Measurements from ENCODE around the gene EFNA3. TPM values are rescaled to one million over a fixed set of nuclear protein-coding genes. Genes with fewer than 3 reads are reported as not detected.

The EFNA3 gene
- total and polyA plus RNA-seq, 2 experiments from 2014 or later, result 5.5 to 13.1 TPM

- Histone ChIP-seq H2AFZ (peak within 1 kb of the TSS; percentile 66), H3K79me2 (peaks cover 49% of the 10 kb centered on the region), H3K4me2 (peak within 1 kb of the TSS; percentile 81), H3K27ac (peak within 1 kb of the TSS; percentile 99), H3K9me3 (ENCODE audit: low read depth) (no peaks in the 10 kb centered on the region), H3K4me1 (ENCODE audit: insufficient read depth) (peaks cover 37% of the 10 kb centered on the region), H4K20me1 (ENCODE audit: insufficient read depth, poor library complexity, severe bottlenecking) (no peaks in the 10 kb centered on the region), H3K9me2 (replicated peaks; ENCODE audit: insufficient read depth) (no peaks in the 10 kb centered on the region), H3K36me3 (replicated peaks; ENCODE audit: insufficient read depth, low read depth) (no peaks in the 10 kb centered on the region), H3K4me3 (peak within 1 kb of the TSS; percentile 46), H3K27me3 (no peaks in the 10 kb centered on the region)
- under 1% methylated on average over 34 of the region's 52 CpGs for WGBS (ENCODE audit: low lambda C conversion rate, missing lambda C conversion rate)
- TF ChIP-seq, protein P1, sequence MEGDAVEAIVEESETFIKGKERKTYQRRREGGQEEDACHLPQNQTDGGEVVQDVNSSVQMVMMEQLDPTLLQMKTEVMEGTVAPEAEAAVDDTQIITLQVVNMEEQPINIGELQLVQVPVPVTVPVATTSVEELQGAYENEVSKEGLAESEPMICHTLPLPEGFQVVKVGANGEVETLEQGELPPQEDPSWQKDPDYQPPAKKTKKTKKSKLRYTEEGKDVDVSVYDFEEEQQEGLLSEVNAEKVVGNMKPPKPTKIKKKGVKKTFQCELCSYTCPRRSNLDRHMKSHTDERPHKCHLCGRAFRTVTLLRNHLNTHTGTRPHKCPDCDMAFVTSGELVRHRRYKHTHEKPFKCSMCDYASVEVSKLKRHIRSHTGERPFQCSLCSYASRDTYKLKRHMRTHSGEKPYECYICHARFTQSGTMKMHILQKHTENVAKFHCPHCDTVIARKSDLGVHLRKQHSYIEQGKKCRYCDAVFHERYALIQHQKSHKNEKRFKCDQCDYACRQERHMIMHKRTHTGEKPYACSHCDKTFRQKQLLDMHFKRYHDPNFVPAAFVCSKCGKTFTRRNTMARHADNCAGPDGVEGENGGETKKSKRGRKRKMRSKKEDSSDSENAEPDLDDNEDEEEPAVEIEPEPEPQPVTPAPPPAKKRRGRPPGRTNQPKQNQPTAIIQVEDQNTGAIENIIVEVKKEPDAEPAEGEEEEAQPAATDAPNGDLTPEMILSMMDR (IDR thresholded peaks at IDR 0.05; ENCODE audit: poor library complexity), result no peak
- TF ChIP-seq EZH2phosphoT487 (IDR thresholded peaks at IDR 0.05; ENCODE audit: low read depth, severe bottlenecking, unreplicated experiment) (no peak), EZH2 (IDR thresholded peaks at IDR 0.05; ENCODE audit: borderline replicate concordance) (no peak)
- peak; percentile 99 for DNase-seq (ENCODE audit: low spot score)
These were observed 56.9 kb downstream of the EFNA3 start, which contains the start of gene SLC50A1 for GRCh38 chr1:155135415-155136028. Gene SLC50A1, plus strand, starts transcription at chr1:155135852. Its CDS starts 60 bp downstream, at chr1:155135912.

- no peak for TF ChIP-seq EZH2 (IDR thresholded peaks at IDR 0.05; ENCODE audit: borderline replicate concordance)
- TF ChIP-seq, protein P1 (IDR thresholded peaks at IDR 0.05; ENCODE audit: poor library complexity), result no peak
- TF ChIP-seq EZH2phosphoT487 (IDR thresholded peaks at IDR 0.05; ENCODE audit: low read depth, severe bottlenecking, unreplicated experiment), result no peak
- Histone ChIP-seq H3K4me2 (peak overlapping the region; percentile 81), H3K9me3 (ENCODE audit: low read depth) (no peaks in the 10 kb centered on the region), H3K4me3 (peak overlapping the region; percentile 40), H3K36me3 (replicated peaks; ENCODE audit: insufficient read depth, low read depth) (no peaks in the 10 kb centered on the region), H3K27ac (peak overlapping the region; percentile 99), H3K4me1 (ENCODE audit: insufficient read depth) (peaks cover 34% of the 10 kb centered on the region), H3K27me3 (no peaks in the 10 kb centered on the region), H3K9me2 (replicated peaks; ENCODE audit: insufficient read depth) (no peaks in the 10 kb centered on the region), H4K20me1 (ENCODE audit: insufficient read depth, poor library complexity, severe bottlenecking) (no peaks in the 10 kb centered on the region), H3K79me2 (peaks cover 37% of the 10 kb centered on the region), H2AFZ (no peak overlapping the region)
- DNase-seq (ENCODE audit: low spot score), result no peak
- WGBS (ENCODE audit: low lambda C conversion rate, missing lambda C conversion rate), result 54% methylated on average over 6 of the region's 6 CpGs
These were observed 58.1 kb downstream of the EFNA3 start for GRCh38 chr1:155136748-155137147.

Small RNAs within 50 kb of the gene (small RNA-seq; reads per million reads assigned to genes)
- gene RF00019, result not detected

Other genes starting within 250 kb of the EFNA3 start
- gene KCNN3, start 208.6 kb upstream of the EFNA3 start, total RNA-seq, result 0.36 and 0.67 TPM in 2 replicates
- gene KCNN3, start 208.6 kb upstream of the EFNA3 start, polyA plus RNA-seq, result 0.56 and 1.3 TPM in 2 replicates
- 12.5 and 18.5 TPM in 2 replicates for gene PMVK, start 142.1 kb upstream of the EFNA3 start, total RNA-seq
- 53.5 and 59.2 TPM in 2 replicates for gene PMVK, start 142.1 kb upstream of the EFNA3 start, polyA plus RNA-seq
- 52.4 and 53.0 TPM in 2 replicates for gene PBXIP1, start 122.7 kb upstream of the EFNA3 start, total RNA-seq
- gene PBXIP1, start 122.7 kb upstream of the EFNA3 start, polyA plus RNA-seq, result 61.0 and 65.5 TPM in 2 replicates
- 20.2 and 21.8 TPM in 2 replicates for gene PYGO2, start 117.1 kb upstream of the EFNA3 start, total RNA-seq
- 22.3 and 28.3 TPM in 2 replicates for gene PYGO2, start 117.1 kb upstream of the EFNA3 start, polyA plus RNA-seq
- gene SHC1, start 108.1 kb upstream of the EFNA3 start, total RNA-seq, result 81.8 and 95.6 TPM in 2 replicates
- 107 and 120 TPM in 2 replicates for gene SHC1, start 108.1 kb upstream of the EFNA3 start, polyA plus RNA-seq
- 40.4 and 41.5 TPM in 2 replicates for gene CKS1B, start 104.2 kb upstream of the EFNA3 start, total RNA-seq
- 91.3 and 102 TPM in 2 replicates for gene CKS1B, start 104.2 kb upstream of the EFNA3 start, polyA plus RNA-seq
- gene FLAD1, start 95.5 kb upstream of the EFNA3 start, total RNA-seq, result 25.6 and 27.7 TPM in 2 replicates
- 42.8 and 45.1 TPM in 2 replicates for gene FLAD1, start 95.5 kb upstream of the EFNA3 start, polyA plus RNA-seq
- gene LENEP, start 85.3 kb upstream of the EFNA3 start, total RNA-seq, result 0.92 TPM in 1 of 2 replicates, not detected in the other
- gene LENEP, start 85.3 kb upstream of the EFNA3 start, polyA plus RNA-seq, result not detected in 2 replicates
- 27.3 and 29.2 TPM in 2 replicates for gene ZBTB7B, start 76.0 kb upstream of the EFNA3 start, total RNA-seq
- 13.3 and 13.5 TPM in 2 replicates for gene ZBTB7B, start 76.0 kb upstream of the EFNA3 start, polyA plus RNA-seq
- gene DCST2, start 45.1 kb upstream of the EFNA3 start, total RNA-seq, result 0.04 and 1.6 TPM in 2 replicates
- 0.40 and 0.47 TPM in 2 replicates for gene DCST2, start 45.1 kb upstream of the EFNA3 start, polyA plus RNA-seq
- gene DCST1, start 45.0 kb upstream of the EFNA3 start, total RNA-seq, result 0.60 TPM in 1 of 2 replicates, not detected in the other
- 0.12 TPM in 1 of 2 replicates, not detected in the other for gene DCST1, start 45.0 kb upstream of the EFNA3 start, polyA plus RNA-seq
- gene ADAM15, start 27.5 kb upstream of the EFNA3 start, total RNA-seq, result 44.8 and 55.7 TPM in 2 replicates
- gene ADAM15, start 27.5 kb upstream of the EFNA3 start, polyA plus RNA-seq, result 108 and 117 TPM in 2 replicates
- gene EFNA4, start 15.1 kb upstream of the EFNA3 start, total RNA-seq, result 20.5 and 21.3 TPM in 2 replicates
- 16.3 and 18.1 TPM in 2 replicates for gene EFNA4, start 15.1 kb upstream of the EFNA3 start, polyA plus RNA-seq
- 78.7 and 94.8 TPM in 2 replicates for gene EFNA1, start 49.0 kb downstream of the EFNA3 start, total RNA-seq
- 137 and 172 TPM in 2 replicates for gene EFNA1, start 49.0 kb downstream of the EFNA3 start, polyA plus RNA-seq
- 75.3 and 88.6 TPM in 2 replicates for gene SLC50A1, start 57.0 kb downstream of the EFNA3 start, total RNA-seq
- 111 and 115 TPM in 2 replicates for gene SLC50A1, start 57.0 kb downstream of the EFNA3 start, polyA plus RNA-seq
- 94.2 and 121 TPM in 2 replicates for gene DPM3, start 61.7 kb downstream of the EFNA3 start, total RNA-seq
- gene DPM3, start 61.7 kb downstream of the EFNA3 start, polyA plus RNA-seq, result 84.1 and 96.3 TPM in 2 replicates
- 191 and 209 TPM in 2 replicates for gene KRTCAP2, start 94.5 kb downstream of the EFNA3 start, total RNA-seq
- gene KRTCAP2, start 94.5 kb downstream of the EFNA3 start, polyA plus RNA-seq, result 440 and 454 TPM in 2 replicates
- gene TRIM46, start 95.0 kb downstream of the EFNA3 start, total RNA-seq, result 1.1 and 1.2 TPM in 2 replicates
- gene TRIM46, start 95.0 kb downstream of the EFNA3 start, polyA plus RNA-seq, result 1.9 and 2.1 TPM in 2 replicates
- 19.8 and 20.3 TPM in 2 replicates for gene THBS3, start 129.1 kb downstream of the EFNA3 start, total RNA-seq
- gene THBS3, start 129.1 kb downstream of the EFNA3 start, polyA plus RNA-seq, result 39.9 and 41.6 TPM in 2 replicates
- gene MTX1, start 129.9 kb downstream of the EFNA3 start, total RNA-seq, result 42.1 and 49.4 TPM in 2 replicates
- gene MTX1, start 129.9 kb downstream of the EFNA3 start, polyA plus RNA-seq, result 78.2 and 82.0 TPM in 2 replicates
- gene ENTREP3, start 176.6 kb downstream of the EFNA3 start, total RNA-seq, result 8.1 and 8.8 TPM in 2 replicates
- 26.0 and 27.1 TPM in 2 replicates for gene ENTREP3, start 176.6 kb downstream of the EFNA3 start, polyA plus RNA-seq
- 45.0 and 45.7 TPM in 2 replicates for gene SCAMP3, start 183.5 kb downstream of the EFNA3 start, total RNA-seq
- 114 and 131 TPM in 2 replicates for gene SCAMP3, start 183.5 kb downstream of the EFNA3 start, polyA plus RNA-seq
- 18.6 and 26.1 TPM in 2 replicates for gene CLK2, start 194.7 kb downstream of the EFNA3 start, total RNA-seq
- gene CLK2, start 194.7 kb downstream of the EFNA3 start, polyA plus RNA-seq, result 48.7 and 53.8 TPM in 2 replicates
- gene HCN3, start 198.6 kb downstream of the EFNA3 start, total RNA-seq, result 1.5 and 4.3 TPM in 2 replicates
- gene HCN3, start 198.6 kb downstream of the EFNA3 start, polyA plus RNA-seq, result 5.6 and 8.2 TPM in 2 replicates
- gene PKLR, start 222.6 kb downstream of the EFNA3 start, total RNA-seq, result 12.8 and 13.3 TPM in 2 replicates
- gene PKLR, start 222.6 kb downstream of the EFNA3 start, polyA plus RNA-seq, result 4.7 and 10.9 TPM in 2 replicates
- gene FDPS, start 230.0 kb downstream of the EFNA3 start, total RNA-seq, result 284 and 313 TPM in 2 replicates
- gene FDPS, start 230.0 kb downstream of the EFNA3 start, polyA plus RNA-seq, result 336 and 347 TPM in 2 replicates
- 22.3 and 25.2 TPM in 2 replicates for gene RUSC1, start 242.1 kb downstream of the EFNA3 start, total RNA-seq
- 34.9 and 48.4 TPM in 2 replicates for gene RUSC1, start 242.1 kb downstream of the EFNA3 start, polyA plus RNA-seq